GM03348 (cell line): Measurements from ENCODE around the gene CLASRP.
"Not testable (repeated sequence)": the region's sequence is repeated elsewhere in the genome, so short reads cannot be mapped to it uniquely, and the experiment has no call there.

Experiments used
- DNase-seq: peaks from one replicate; pipeline ENCODE4 v3.0.0; 2012; ENCODE audit warnings: low spot score

CLASRP gene

GRCh38 chr19:45102481-45102880 is 63.6 kb downstream of the CLASRP start:
- DNase-seq, result no peak

GRCh38 chr19:45103156-45103507 is 64.3 kb downstream of the CLASRP start:
- DNase-seq, result no peak

GRCh38 chr19:45103508-45104319 is 64.9 kb downstream of the CLASRP start:
- no peak for DNase-seq

GRCh38 chr19:45104658-45105349 is 66.0 kb downstream of the CLASRP start:
- DNase-seq, result no peak

DNA sequence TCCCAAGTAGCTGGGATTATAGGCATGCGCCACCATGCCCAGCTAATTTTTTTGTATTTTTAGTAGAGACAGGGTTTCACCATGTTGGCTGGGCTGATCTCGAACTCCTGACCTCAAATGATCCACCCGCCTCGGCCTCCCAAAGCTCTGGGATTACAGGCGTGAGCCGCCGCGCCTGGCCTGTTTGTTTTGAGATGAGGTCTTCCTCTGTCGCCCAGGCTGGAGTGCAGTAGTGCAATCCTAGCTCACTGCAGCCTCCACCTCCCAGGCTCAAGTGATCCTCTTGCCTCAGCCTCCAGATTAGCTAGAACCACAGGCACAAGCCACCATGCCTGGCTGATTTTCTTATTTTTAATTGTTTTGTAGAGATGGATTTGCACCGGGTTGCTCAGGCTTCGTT is 67.5 kb downstream of the CLASRP start:
- DNase-seq, result not testable (repeated sequence)

DNA sequence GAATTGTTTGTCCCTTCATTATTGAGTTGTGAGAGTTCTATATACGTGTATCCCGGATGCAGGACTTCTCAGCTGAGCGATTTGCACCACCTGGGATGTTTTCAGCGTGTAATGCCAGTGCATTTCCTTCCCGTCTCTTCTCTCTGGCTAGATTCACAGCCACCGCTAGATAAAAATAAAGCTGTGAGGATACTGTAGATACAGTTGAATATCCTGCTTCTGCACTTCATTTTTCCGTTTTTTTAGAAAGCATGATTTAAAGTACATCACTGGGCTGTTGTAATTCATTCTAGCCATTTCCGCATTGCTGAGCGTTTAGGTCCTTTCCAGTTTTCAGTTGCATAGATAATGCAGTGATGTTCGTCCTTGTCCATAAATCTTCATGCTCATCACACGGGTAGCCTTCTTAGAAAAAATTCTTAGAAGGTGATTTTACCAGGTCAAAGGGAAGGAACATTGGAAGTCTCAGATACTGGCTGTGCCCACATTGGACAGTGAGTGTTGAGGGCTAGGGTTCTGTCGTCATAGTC is 68.8 kb downstream of the CLASRP start:
- no peak for DNase-seq

- no peak for DNase-seq
Measured at GRCh38 chr19:45110851-45111266, 72.0 kb downstream of the CLASRP start.

- DNase-seq, result no peak
Measured at GRCh38 chr19:45112111-45112827, 73.4 kb downstream of the CLASRP start.

GRCh38 chr19:45113628-45114027 is 74.8 kb downstream of the CLASRP start:
- DNase-seq, result no peak

DNA sequence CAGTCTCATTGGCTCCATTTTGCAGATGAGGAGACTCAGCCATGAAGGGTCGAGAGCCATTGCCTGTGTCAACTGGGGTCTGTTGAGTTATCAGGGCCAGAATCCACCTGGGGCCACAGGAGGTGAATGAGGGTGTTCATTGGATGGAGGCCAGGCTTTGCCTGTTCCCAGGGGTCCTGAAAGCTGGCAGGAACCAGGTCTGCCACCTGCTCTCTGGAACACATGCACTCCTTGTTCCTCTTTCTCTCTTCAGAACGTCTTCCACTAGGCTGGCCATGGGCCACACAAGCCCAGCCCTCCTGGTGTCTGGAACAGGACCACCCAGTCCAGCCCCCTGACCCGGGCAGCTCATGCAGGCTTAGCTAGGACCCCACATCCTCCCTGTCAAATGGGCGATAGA is 75.3 kb downstream of the CLASRP start:
- no peak for DNase-seq

DNA sequence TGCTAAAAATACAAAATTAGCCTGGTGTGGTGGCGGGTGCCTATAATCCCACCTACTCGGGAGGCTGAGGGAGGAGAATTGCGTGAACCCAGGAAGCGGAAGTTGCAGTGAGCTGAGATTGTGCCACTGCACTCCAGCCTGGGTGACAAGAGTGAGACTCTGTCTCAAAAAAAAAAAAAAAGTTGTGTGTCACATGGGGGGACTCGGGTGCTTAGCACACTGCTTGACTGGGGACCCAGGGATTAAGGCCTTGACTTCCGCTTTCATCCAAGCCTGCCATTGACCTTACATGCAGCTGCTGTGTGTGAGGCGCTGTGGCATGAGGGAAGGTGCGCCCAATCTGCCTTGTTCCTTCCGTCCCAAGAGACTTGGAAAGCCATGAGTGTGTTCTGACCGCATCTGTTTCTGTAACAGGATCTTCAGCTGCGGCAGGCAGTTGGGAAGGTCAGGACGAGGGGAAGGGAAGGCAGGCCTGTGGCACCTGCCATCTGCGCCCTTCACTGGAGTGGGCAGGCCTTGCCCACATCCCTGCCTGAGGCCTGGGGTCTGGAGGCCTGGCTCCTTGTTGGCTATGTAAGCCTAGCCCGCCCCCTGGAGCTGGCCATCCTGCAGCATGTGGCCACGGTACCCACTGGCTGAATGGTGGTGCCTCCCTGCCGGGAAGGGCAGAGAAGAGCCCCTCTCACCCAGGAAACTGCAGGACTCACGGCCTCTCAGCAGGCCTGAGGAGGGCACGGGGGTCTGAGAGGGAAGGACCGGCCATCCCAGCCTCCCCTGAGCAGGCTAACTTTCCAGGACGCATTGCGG is 77.2 kb downstream of the CLASRP start:
- DNase-seq, result no peak

- no peak for DNase-seq
Measured at GRCh38 chr19:45117167-45117594, 78.3 kb downstream of the CLASRP start.

DNA sequence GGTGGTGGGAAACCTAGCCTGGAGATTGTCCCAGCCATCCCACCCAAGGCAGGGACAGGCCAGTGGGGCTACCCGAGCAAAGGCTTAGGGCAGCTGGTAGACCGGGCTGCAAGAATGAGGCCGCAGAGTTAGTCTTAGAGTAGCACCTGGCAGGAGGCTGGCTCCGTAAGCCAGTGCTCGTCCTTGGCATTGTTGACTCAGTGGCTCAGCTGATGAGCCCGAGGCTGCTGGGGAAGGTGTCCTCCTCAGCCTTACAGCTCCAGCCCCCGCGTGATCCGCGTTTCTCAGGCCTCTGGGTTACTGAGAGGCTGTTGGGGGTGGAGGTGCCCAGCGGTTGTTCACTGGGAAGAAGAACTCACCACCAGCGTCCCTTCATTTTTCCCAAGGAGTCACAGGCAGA is 78.8 kb downstream of the CLASRP start:
- no peak for DNase-seq

- DNase-seq, result no peak
Measured at GRCh38 chr19:45118106-45118505, 79.3 kb downstream of the CLASRP start.

- DNase-seq, result not testable (repeated sequence)
Measured at GRCh38 chr19:45118591-45119355, 79.9 kb downstream of the CLASRP start.

GRCh38 chr19:45119582-45119981 is 80.7 kb downstream of the CLASRP start:
- no peak for DNase-seq
